ENCODE data around the gene TEX26.

Gene TEX26

DNA sequence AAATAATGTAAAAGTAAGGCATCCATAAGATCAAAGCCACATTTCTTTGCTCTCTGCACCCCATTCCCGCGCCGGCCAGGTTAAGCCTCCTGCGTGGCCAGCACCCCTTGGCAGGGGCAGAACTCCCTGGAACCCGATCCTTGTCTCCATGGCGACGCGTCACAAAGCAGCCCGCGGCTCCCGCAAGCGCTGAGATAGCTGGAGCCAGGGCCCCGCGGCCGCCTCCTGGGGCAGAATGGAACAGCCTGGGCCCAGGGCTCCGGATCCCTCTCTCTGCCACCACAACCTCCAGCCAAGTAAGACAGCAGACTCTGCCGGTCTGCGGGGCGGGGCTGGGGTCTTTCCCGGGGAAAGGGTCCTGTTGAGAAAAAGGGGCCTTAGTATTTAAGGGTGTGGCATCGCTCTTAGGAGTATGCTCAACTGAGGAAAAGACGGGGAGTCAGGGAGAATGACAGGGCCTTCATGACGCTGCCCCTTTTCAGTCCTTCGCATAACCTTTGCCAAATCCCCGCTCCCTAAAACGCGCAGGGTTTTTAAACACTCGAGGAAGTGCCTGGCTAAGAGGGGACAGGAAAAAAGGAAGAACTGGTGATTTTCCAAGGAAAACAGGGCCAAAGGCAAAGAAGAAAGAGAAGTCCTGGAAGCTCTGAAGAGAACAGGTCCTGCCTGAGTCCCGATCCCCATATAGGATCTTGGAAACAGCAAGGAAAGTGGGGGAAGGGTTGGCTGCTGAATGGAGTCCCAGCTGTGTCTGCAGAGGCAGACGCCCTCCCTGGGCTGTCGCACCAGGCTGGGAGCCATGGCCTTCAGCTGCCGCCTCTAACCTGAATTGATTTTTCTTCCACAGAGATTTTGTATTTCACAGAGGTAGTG lies at the start of gene TEX26:
Gene TEX26, plus strand, starts transcription at position 176 of the 873 bp plus-strand sequence. Its CDS starts 60 bp downstream, at position 236.
- no peaks in the 10 kb centered on the region for H3K4me1 Mint-ChIP-seq
- peaks cover 4% of the 10 kb centered on the region for H3K9me3 Mint-ChIP-seq
- no peak within 1 kb of the TSS for H3K27ac Mint-ChIP-seq (ENCODE audit: low read depth)
- peaks cover 84% of the 10 kb centered on the region for H3K27me3 Mint-ChIP-seq
- DNase-seq (ENCODE audit: low spot score in 2 of 2) (no peak), ATAC-seq (replicated peaks; ENCODE audit: extremely low read depth, poor library complexity, severe bottlenecking) (no peak)
- no peak within 1 kb of the TSS for H3K4me3 Mint-ChIP-seq
- no peaks in the 10 kb centered on the region for H3K36me3 Mint-ChIP-seq (ENCODE audit: insufficient read depth)

DNA sequence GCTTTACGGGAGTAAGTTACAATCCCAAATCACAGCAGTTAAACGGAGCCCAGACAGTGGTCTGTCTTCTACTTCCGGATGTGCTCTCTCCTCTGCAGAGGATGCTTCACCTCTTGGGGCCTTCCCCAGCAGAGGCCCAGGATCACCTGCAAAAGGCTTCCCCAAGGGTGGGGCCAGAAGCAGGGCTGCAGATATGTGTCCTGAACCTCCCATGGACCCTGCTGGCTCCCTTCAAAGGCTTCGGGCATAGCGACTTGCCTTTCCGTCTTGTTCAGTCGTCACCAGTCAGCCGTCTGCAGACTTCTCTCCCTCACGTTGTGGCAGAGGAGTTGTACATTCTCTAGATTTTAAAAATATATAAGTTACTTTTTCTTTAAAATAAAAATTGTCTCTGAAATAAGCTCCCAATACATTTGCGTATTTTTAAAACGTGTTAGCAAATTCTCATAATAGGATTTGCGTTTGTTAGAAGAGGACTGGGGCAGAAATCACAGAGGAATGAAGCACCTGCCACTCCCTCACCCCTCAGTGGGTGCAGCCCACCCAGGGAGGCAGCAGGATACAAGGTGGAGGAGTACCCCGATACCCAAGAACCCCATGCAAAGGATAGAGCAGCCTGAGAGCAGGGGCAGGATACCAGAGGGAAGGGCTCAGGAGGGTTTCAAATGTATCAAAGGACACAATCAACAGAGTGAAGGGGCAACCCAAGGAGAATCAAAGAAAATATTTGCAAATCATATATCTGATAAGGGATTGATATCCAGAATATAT lies 49.3 kb upstream of the TEX26 start:
- no peaks in the 10 kb centered on the region for H3K9me3 Mint-ChIP-seq
- no peak overlapping the region for H3K4me3 Mint-ChIP-seq
- no peak for ATAC-seq (replicated peaks; ENCODE audit: extremely low read depth, poor library complexity, severe bottlenecking)
- no peak overlapping the region for H3K27ac Mint-ChIP-seq (ENCODE audit: low read depth)
- H3K27me3 Mint-ChIP-seq = peaks cover 94% of the 10 kb centered on the region
- H3K4me1 Mint-ChIP-seq = no peaks in the 10 kb centered on the region
- no peak for DNase-seq (ENCODE audit: low spot score in 2 of 2)
- H3K36me3 Mint-ChIP-seq (ENCODE audit: insufficient read depth) = no peaks in the 10 kb centered on the region

DNA sequence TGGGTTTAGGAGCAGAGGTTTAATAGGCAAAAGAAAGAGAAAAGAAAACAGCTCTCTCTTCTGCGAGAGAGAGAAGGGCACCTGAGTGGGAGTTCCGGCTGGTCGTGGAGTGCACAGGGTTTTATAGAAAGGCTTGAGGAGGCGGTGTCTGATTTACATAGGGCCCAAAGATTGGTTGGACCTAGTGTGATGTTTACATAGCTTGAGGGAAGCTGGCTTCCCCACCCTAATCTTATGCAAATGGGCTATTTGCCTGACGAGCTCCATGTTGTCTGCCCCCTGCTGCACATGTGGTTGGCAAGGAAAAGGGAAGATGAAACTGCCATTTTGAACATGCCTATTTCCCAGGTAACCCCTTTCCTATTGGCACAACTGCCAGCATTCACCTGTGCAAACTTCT lies 47.9 kb upstream of the TEX26 start:
- DNase-seq (ENCODE audit: low spot score in 2 of 2) (no peak), ATAC-seq (replicated peaks; ENCODE audit: extremely low read depth, poor library complexity, severe bottlenecking) (no peak)
- H3K4me3 Mint-ChIP-seq = no peak overlapping the region
- no peaks in the 10 kb centered on the region for H3K4me1 Mint-ChIP-seq
- no peaks in the 10 kb centered on the region for H3K9me3 Mint-ChIP-seq
- H3K27ac Mint-ChIP-seq (ENCODE audit: low read depth) = no peak overlapping the region
- H3K36me3 Mint-ChIP-seq (ENCODE audit: insufficient read depth) = no peaks in the 10 kb centered on the region
- peaks cover 90% of the 10 kb centered on the region for H3K27me3 Mint-ChIP-seq

DNA sequence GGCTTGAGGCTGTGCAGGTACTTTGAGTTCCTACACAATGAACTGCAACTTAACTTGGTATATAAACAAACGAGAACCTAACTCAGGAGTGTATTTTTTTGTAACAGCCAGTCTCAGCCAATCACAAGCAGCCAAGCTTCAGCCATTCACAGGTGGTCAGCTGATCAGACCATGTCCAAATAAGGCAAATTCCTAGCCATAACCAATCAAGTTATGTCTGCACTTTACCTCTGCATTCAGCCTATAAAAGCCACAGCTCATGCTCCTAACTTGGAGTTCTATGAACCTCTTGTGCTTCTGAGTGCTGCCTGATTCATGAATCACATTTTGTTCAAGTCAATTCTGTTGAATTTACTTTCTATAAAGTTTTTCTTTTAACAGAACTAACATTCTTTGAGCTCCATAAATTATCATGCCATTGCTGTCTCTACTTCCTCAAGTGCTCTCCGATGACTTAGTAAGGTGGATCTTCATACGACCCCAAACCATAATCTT lies 43.2 kb upstream of the TEX26 start:
- Mint-ChIP-seq H3K4me3 (no peak overlapping the region), H3K9me3 (no peaks in the 10 kb centered on the region), H3K4me1 (no peaks in the 10 kb centered on the region), H3K36me3 (ENCODE audit: insufficient read depth) (no peaks in the 10 kb centered on the region), H3K27me3 (peaks cover 81% of the 10 kb centered on the region), H3K27ac (ENCODE audit: low read depth) (no peak overlapping the region)
- no peak for ATAC-seq (replicated peaks; ENCODE audit: extremely low read depth, poor library complexity, severe bottlenecking)
- DNase-seq (ENCODE audit: low spot score in 2 of 2) = no peak

DNA sequence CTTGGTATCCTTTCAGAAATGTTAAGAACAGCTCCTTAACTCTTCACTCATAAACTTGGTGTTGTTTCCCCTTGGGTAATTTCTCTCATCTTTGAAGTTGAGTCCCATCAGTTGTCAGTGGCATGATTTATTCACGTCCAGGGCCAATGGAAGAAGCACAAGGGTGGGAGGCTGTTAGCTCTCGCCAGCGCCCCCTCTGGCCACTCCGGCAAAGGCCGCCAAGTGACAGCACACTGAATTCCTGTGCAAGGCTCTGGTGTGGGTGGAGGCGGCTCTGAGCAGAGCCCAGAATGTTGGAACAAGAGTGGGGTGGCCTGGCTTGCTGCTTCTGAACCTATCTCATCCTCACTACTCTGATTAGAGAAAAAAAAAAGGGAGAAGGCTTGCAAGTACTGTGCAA lies 39.5 kb upstream of the TEX26 start:
- H3K27me3 Mint-ChIP-seq = peaks cover 74% of the 10 kb centered on the region
- DNase-seq (ENCODE audit: low spot score in 2 of 2) = no peak
- no peak for ATAC-seq (replicated peaks; ENCODE audit: extremely low read depth, poor library complexity, severe bottlenecking)
- H3K9me3 Mint-ChIP-seq = no peaks in the 10 kb centered on the region
- H3K27ac Mint-ChIP-seq (ENCODE audit: low read depth) = no peak overlapping the region
- H3K4me3 Mint-ChIP-seq = no peak overlapping the region
- no peaks in the 10 kb centered on the region for H3K4me1 Mint-ChIP-seq
- H3K36me3 Mint-ChIP-seq (ENCODE audit: insufficient read depth) = no peaks in the 10 kb centered on the region

DNA sequence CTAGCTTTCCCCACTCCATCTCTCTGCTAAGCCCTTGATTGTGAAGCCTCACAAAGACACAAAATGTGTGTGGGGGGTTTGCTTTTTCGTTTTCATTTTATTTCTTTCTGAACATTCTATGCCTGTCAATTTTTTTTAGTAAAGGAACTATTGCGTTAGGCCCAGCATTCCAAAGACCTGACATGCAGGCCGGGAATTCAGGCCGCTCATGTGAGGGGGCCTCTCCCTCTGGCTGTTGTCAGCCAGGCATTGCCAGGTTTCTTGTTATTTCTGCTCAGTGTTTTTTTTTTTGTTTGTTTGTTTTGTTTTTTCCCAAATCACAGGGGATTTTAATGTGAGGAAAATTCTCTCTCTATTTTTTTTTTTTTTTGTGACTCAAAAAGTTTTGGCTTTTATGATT lies 36.7 kb upstream of the TEX26 start:
- no peak overlapping the region for H3K27ac Mint-ChIP-seq (ENCODE audit: low read depth)
- no peaks in the 10 kb centered on the region for H3K9me3 Mint-ChIP-seq
- DNase-seq (ENCODE audit: low spot score in 2 of 2) (no peak), ATAC-seq (replicated peaks; ENCODE audit: extremely low read depth, poor library complexity, severe bottlenecking) (no peak)
- no peaks in the 10 kb centered on the region for H3K36me3 Mint-ChIP-seq (ENCODE audit: insufficient read depth)
- H3K4me1 Mint-ChIP-seq = peaks cover 7% of the 10 kb centered on the region
- H3K4me3 Mint-ChIP-seq = no peak overlapping the region
- peaks cover 76% of the 10 kb centered on the region for H3K27me3 Mint-ChIP-seq

DNA sequence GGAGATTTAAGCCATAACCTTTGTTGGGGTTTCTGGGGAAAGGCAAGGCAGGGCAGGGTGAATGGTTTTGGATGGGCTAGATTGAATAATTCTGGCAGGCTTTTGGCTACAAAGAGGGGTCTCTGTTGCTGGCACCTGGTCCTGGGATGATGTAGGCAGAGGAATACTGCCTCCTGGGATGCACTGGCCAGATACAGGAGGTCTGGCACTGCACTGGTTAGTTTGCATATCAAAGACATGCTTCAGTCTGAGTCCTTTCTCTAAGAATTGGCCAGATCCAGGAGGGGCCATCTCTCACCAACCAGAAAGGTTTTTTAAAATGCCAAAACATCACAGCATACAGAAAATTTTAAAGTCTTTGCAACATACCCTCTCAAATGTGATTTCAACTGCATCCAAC lies 34.4 kb upstream of the TEX26 start:
- Mint-ChIP-seq H3K9me3 (no peaks in the 10 kb centered on the region), H3K4me1 (peaks cover 8% of the 10 kb centered on the region), H3K27ac (ENCODE audit: low read depth) (no peak overlapping the region), H3K4me3 (no peak overlapping the region), H3K27me3 (peaks cover 70% of the 10 kb centered on the region), H3K36me3 (ENCODE audit: insufficient read depth) (no peaks in the 10 kb centered on the region)
- DNase-seq (ENCODE audit: low spot score in 2 of 2) (no peak), ATAC-seq (replicated peaks; ENCODE audit: extremely low read depth, poor library complexity, severe bottlenecking) (no peak)

DNA sequence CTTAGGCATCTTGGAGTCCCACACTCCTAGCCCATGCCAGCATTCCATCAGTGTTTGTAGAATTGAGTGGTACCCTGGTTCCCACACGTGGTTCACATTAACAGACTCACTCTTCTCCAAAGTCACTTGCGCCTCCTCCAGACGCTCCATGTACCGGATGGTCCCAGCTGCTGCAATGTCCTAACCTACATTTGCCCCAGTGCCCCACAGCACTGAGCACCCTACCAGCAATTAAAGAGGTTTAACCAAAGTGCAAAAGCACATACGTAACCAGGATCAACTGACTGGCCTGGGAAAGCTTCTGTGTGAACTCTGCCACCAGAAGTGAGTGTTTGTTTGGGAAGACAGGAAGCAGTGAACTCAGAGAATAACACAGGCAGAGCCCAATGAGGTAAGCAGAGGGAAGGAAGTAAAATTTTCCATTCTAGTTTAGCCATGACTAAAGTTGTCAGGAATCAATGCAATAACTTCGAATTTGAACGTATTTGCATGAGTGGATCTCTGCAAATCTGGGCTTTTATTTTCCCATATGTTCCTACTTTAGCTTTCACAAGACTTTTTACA lies 33.7 kb upstream of the TEX26 start:
- Mint-ChIP-seq H3K36me3 (ENCODE audit: insufficient read depth) (no peaks in the 10 kb centered on the region), H3K27me3 (peaks cover 70% of the 10 kb centered on the region), H3K4me1 (peaks cover 8% of the 10 kb centered on the region), H3K4me3 (no peak overlapping the region), H3K9me3 (no peaks in the 10 kb centered on the region), H3K27ac (ENCODE audit: low read depth) (no peak overlapping the region)
- ATAC-seq (replicated peaks; ENCODE audit: extremely low read depth, poor library complexity, severe bottlenecking) = no peak
- no peak for DNase-seq (ENCODE audit: low spot score in 2 of 2)

DNA sequence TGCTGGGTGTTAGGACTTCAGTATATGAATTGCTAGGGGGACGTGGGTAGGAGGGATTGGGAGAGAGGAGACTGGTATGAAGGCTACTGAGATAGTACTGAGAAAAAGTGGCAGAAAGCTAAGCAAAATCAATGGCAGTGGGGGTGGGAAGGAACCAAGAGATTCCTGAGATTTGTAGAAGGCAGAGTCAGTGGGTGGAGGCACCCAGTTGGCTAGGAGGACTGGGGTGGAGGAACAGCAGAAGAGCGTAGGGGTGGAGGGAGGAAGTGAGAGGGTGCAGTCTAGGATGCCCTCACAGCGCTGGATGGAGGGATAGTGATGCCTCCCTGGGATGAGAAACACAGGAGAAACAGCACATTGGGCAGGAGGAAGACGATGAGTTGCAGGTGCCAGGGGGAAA lies 32.0 kb upstream of the TEX26 start:
- H3K36me3 Mint-ChIP-seq (ENCODE audit: insufficient read depth) = no peaks in the 10 kb centered on the region
- DNase-seq (ENCODE audit: low spot score in 2 of 2) (no peak), ATAC-seq (replicated peaks; ENCODE audit: extremely low read depth, poor library complexity, severe bottlenecking) (no peak)
- H3K4me1 Mint-ChIP-seq = peaks cover 8% of the 10 kb centered on the region
- H3K9me3 Mint-ChIP-seq = no peaks in the 10 kb centered on the region
- peaks cover 84% of the 10 kb centered on the region for H3K27me3 Mint-ChIP-seq
- H3K27ac Mint-ChIP-seq (ENCODE audit: low read depth) = no peak overlapping the region
- no peak overlapping the region for H3K4me3 Mint-ChIP-seq

DNA sequence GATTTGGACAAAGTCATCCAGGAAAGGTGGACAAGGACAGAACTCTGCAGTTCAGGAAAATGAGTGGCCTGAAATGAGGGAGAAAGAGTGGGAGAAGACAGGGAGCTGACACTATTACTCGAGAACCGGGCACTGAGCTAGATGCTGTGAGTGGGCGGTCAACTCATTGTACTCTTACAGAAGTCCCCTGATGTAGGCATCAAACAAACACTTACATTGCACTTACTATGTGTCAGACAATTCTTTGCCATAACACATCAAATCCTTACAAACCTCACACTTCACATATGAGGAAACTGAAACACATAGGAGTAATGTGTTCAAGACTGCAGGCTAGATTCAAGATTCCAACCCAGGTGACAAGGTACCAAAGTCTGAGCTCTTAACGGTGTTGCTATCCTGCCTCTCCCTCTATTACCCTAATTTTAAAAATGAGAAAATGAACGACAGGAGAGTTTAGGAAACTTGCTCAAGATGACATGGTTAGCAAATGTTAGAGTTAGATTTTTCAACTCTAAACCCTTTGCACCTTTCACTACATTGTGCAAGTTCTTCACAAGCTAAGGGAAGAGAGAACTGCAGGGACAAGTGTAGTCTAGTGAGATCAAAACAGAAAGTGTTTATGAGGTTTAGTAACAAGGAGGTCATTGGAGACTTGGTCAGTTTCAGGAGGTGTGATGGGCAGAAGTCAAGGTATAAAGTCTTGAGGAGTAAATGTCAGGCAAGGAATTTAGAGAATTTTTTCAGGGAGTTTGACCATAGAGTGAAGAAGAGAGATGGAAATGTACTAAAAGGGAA lies 31.3 kb upstream of the TEX26 start:
- Mint-ChIP-seq H3K27me3 (peaks cover 82% of the 10 kb centered on the region), H3K4me1 (peaks cover 8% of the 10 kb centered on the region), H3K4me3 (no peak overlapping the region), H3K36me3 (ENCODE audit: insufficient read depth) (no peaks in the 10 kb centered on the region), H3K27ac (ENCODE audit: low read depth) (no peak overlapping the region), H3K9me3 (no peaks in the 10 kb centered on the region)
- no peak for ATAC-seq (replicated peaks; ENCODE audit: extremely low read depth, poor library complexity, severe bottlenecking)
- DNase-seq (ENCODE audit: low spot score in 2 of 2) = no peak

DNA sequence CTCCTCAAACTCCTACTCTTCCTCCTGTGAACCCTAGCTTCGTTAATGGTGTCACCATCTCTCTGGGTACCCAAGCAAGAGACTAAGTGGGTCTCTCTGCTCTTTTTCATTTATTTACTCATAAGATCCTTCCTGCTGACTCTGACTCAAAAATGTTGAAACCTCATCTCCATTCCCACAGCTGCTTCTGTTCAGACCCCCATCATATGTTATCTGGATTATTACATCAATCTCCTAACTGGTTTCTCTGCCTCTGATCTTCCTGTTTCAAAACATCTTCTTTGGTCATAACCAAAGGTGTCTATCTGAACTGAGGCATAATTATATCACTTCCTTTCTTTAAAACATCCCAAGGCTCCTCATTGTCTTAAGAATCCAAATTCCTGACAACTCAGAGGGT lies 28.4 kb upstream of the TEX26 start:
- H3K27me3 Mint-ChIP-seq = peaks cover 75% of the 10 kb centered on the region
- peaks cover 8% of the 10 kb centered on the region for H3K4me1 Mint-ChIP-seq
- H3K9me3 Mint-ChIP-seq = no peaks in the 10 kb centered on the region
- ATAC-seq (replicated peaks; ENCODE audit: extremely low read depth, poor library complexity, severe bottlenecking) (no peak), DNase-seq (ENCODE audit: low spot score in 2 of 2) (no peak)
- H3K4me3 Mint-ChIP-seq = no peak overlapping the region
- H3K27ac Mint-ChIP-seq (ENCODE audit: low read depth) = no peak overlapping the region
- H3K36me3 Mint-ChIP-seq (ENCODE audit: insufficient read depth) = no peaks in the 10 kb centered on the region

DNA sequence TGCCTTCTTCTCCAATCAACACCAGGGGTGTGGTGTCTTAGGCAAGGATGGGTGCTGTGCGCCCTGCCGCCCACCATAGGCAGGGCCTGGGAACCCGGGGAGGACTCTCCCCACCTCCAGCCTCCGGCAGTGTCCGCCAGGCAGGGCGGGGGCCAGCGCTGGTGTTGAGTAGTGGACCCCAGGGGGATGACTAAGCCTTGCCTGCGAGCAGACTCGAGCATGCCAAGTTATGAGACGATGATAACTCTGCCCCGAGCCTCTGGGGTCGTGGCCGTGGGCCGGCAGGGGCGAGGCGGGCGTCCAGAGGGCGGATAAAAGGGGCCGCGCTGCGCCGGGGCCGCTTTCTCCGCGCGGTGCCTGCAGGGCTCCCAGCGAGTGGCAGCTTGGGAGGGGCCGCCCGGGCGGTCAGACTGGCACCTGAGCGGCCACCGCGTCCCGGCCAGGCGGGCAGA lies 26.5 kb upstream of the TEX26 start, which contains the start of gene MEDAG:
Gene MEDAG, plus strand, starts transcription at position 340 of the 452 bp plus-strand sequence. CDS start 245 bp downstream, outside the sequence.
- Mint-ChIP-seq H3K4me1 (no peaks in the 10 kb centered on the region), H3K36me3 (ENCODE audit: insufficient read depth) (no peaks in the 10 kb centered on the region), H3K27me3 (peaks cover 67% of the 10 kb centered on the region), H3K9me3 (no peaks in the 10 kb centered on the region), H3K4me3 (no peak within 1 kb of the TSS), H3K27ac (ENCODE audit: low read depth) (no peak within 1 kb of the TSS)
- DNase-seq (ENCODE audit: low spot score in 2 of 2) (no peak), ATAC-seq (replicated peaks; ENCODE audit: extremely low read depth, poor library complexity, severe bottlenecking) (no peak)
